Pons (tissue), 1 donor: ENCODE measurements around the gene CXorf66.
"Not testable (repeated sequence)": the region's sequence is repeated elsewhere in the genome, so short reads cannot be mapped to it uniquely, and the experiment has no call there.

Experiments
- DNase-seq: peaks from one replicate; pipeline ENCODE4 v3.0.0-alpha.2; 2016; ENCODE audit warnings: low spot score

CXorf66 gene, protein sequence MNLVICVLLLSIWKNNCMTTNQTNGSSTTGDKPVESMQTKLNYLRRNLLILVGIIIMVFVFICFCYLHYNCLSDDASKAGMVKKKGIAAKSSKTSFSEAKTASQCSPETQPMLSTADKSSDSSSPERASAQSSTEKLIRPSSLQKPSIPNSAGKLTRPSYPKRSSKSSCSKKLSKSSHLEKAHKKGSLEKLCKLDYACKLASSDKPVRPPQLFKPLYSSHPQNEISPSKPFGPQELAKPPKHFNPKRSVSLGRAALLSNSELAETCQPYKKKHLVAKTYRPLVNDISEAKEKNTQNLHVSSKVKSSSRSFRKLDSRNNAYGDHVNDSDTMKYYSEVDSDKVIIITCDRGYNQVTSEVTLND

DNA sequence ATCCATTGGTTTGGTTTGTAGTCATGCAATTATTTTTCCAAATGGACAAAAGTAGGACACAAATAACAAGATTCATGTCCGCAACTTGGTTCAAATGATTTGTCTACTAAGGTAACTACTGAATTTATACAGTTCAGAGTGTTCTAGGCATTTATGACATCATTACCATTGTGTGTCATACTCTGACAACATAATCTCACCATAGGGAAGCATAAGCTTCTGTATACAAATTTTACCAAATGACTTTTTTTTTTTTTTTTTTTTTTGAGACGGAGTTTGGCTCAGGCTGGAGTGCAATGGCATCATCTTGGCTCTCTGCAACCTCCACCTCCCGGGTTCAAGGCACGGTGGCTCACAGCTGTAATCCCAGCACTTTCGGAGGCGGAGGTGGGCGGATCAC is at the start of gene CXorf66:
CXorf66 (minus strand) TSS at position 101 of the 400 bp plus-strand sequence; CDS start at position 76, 25 bp downstream.
- no peak for DNase-seq

DNA sequence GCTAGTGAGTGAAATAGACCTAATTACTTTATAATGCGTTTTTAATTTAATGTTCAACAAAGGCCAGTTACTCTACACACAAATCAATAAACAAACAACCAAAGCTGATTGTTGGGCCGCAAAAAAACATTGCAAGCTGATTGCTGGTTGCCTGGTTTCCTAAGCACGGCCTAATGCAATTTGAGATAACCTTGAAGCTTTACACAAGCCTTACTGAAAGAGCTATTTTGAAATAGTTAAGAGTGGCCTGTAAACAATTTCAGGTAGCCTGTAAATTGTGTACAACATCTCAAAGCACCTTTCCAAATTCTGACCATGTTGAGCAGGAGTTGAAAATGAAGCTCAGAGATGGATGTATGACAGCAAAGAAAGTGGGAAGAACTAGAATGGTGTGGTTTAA is 17.5 kb upstream of the CXorf66 start:
- no peak for DNase-seq

DNA sequence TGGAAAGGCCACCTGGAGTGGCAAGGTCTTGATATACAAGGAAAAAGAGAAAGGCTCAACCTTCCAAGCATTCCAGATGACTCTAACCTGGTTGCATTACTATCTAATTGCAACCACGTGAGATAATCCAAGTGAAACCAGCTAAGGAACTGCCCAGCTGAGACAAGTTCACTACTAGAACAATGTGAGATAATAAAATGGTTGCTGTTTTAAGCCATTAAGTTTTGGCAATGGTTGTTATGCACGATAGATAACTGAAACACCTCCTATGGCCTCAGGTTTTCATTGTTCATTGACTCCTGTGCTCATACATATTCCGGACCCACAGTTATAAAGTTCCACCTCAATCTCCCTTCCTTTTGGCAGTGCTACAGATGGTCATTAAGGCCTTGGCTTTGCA is 9.2 kb upstream of the CXorf66 start:
- no peak for DNase-seq

DNA sequence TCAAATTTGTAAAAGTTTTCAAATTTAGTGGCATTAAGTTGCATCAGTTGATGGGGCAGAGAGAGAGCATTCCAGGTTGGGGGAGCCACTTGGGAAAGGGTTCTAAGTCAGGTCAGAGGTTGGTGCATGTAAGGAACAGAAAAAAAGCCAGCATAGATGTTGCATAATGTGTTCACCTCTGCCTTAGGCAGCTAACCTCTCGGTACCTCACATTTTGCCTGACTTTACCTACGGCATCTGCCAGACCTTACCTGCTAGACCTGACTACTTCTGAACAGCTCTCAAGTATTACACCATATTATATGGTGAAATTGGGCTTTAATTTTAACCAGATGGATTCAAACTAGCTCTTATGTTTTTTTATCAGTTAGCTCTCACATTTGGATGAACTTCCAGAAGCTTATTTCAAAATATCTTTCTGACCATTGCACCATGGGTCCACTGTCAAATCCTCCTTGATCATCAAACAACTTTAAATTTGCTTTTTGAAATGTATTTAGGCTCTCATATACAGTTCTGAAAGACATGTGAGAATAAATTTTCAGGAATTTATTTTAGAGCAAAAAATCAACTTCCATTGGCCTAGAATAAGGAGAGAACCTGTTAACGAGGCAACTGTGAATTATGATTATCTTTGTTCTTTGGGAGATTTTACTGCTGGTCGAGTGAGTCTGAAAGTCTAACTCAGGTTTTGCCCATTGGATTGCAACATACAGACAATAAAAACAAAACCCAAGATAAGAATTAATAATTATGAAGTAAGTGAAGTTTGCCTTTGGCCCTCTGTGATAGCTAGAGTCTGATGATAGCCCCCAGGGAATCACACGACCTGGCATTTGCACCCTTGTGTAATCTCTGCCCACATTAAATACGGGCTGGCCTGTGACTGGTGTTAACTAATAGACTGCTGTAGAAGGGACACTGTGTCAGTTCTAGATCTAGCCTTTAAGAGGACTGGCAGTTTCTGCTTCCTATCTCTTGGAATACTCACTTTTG is 7.6 kb upstream of the CXorf66 start:
- no peak for DNase-seq

DNA sequence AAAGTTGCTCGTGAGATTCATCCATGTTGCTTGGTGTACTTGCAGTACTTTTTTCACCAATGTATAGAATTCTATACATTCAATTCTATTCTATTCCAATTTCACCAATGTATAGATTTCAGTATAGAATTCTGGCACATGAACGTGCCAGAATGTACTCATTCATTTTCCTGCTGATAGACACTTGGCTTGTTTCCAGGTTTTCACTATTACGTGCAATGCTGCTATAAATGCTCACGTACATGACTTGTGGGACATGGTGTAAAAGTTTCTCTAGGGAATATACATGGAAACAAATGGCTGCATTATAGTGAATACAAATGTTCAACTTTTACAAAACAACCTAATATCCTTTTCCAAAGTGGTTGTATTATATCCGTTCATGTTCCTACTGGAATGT is 6.8 kb upstream of the CXorf66 start:
- no peak for DNase-seq

DNA sequence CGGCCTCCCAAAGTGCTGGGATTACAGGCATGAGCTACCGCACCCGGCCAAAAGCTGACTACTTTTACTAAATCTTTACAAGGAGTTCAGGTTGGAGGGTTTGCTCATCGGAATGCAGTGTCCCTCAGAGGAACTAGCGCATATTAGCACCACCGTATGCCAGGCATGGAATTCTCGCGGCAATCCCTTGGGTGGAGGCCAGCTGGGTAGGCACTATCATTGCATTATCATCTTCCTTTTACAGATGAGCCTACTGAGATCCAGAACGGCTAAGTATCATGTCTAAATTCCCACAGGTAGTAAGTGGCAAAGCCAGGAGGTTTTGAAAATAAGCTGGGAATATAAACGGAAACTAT is 6.1 kb upstream of the CXorf66 start:
- no peak for DNase-seq

DNA sequence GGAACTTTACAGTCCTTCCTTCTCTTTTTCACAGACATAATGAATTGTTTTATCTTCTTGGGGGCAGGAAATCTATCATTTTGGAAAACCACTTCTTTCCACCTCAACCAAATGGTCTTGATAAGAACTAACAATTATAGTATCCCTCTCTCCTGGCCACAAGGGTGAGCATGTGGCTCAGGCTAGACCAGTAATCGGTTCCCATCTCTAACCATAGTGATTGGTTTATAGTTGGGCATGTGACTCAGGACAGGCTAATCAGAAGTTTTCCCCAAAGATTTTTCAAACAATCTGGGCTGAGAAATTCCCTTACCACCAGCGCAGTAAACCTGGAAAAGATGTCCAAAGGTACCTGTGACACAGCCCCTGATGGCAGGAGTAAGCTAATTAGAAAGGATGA is 4.0 kb upstream of the CXorf66 start:
- no peak for DNase-seq

DNA sequence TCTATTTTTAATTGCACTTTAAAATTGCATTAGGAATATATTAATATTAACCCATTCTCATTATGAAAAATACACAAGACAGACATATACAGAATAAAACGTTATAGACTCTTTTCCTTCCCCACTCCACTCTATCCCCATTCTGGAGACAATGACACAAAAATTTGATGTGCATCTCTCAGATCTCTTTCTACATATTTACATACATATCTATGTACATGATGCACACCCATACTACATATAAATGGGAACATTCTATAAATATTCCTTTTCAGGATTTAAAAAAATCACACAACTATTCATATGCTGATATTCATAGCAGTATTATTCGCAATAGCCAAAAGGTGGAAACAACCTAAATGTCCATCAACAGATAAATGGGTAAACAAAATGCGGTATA is 2.4 kb upstream of the CXorf66 start:
- DNase-seq, result no peak

DNA sequence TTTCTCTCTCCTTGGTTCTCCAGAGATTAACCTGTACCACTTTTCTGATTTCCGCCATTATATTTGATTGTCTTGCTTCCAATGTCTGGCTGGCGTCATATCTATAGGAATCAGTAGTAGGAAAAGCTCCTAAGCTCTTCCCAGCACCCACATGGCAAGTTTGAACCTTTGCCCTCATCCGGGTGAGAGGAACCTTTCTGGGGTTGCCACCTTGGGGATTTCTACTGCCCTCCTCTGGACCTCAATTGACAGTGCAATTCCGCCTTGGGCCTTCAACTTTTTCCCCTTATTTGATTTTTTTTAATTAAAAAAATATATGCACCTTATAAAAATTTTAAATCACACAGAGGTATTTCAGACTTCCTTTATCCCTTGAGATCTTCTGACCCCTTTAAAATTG is 2.0 kb upstream of the CXorf66 start:
- DNase-seq, result no peak

DNA sequence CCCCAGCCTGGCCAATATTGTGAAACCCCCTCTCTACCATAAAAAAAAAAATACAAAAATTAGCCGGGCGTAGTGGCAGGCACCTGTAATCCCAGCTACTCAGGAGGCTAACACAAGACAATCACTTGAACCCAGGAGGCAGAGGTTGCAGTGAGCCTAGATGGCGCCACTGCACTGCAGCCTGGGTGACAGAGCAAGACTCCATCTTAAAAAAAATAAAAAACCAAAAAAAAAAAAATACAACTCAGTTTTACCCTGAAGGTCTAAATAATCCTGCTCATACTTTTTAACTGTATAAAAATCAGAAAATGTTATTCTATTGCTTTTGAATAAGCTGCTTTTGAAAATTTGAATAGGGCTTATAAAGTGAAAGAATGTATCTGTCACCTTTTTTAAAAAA is 838 bp upstream of the CXorf66 start:
- DNase-seq, result not testable (repeated sequence)

DNA sequence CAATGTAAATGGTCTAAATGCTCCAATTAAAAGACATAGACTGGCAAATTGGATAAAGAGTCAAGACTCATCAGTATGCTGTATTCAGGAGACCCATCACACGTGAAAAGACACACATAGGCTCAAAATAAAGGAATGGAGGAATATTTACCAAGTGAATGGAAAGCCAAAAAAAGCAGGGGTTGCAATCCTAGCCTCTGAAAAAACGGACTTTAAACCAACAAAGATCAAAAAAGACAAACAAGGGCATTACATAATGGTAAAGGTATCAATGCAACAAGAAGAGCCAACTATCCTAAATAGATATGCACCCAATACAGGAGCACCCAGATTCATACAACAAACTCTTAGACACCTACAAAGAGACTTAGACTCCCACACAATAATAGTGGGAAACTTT is 4.2 kb downstream of the CXorf66 start:
- not testable (repeated sequence) for DNase-seq

DNA sequence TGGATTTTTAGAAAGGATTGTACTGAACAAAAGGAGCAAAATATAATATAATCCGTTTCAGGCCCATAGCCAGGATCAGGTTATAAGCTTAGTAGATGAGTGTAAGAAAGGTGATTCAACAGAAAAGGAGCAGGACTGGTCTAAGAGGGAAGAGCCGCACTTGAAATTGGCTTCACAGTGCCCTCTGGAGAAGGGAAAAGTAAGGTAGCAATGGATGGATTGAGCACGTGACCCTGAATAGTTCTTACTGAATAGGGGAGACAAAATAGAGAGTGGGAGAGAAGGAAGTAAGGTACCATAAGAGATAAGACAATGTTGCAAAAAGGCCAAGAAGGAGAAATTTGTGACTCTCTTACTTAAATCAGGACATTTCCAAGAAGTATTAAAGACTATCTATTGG is 15.6 kb downstream of the CXorf66 start:
- no peak for DNase-seq

DNA sequence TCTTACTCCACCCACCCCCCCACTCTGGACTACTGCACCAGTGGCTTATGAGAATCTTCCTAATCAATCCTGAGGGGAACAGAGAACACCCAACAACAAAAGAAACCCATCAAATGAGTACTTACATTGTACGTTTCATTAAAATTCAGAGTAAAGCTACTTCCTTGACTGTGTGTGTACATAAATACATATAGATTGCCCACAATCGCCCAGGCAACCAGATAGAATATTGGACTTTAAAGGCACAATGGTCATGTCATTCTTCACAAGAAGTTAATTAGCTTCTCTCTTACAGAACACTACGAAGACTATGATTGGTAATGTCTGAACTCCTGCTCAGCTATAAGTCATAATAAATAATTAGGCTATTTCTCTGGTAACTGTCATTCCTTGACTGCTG is 20.2 kb downstream of the CXorf66 start:
- DNase-seq, result no peak

DNA sequence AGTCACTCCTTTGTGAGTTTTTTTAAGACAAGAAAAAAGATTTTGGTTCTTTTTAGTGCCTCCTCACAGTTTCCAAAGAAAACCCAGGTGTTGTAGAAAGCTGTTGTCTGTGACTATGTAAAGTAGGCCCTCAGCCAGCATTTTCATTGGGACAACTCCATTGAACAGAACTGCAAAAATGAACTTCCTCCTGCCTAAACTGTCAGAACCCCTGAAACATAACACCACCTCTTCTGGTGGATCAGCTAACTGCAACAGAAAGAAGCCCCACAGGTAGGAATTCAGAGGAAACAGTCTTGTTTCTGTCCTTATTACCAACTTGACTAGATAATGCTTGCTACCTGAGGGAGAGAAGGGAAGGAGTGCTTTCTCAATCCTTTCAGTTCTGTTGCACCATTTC is 29.1 kb downstream of the CXorf66 start:
- no peak for DNase-seq

DNA sequence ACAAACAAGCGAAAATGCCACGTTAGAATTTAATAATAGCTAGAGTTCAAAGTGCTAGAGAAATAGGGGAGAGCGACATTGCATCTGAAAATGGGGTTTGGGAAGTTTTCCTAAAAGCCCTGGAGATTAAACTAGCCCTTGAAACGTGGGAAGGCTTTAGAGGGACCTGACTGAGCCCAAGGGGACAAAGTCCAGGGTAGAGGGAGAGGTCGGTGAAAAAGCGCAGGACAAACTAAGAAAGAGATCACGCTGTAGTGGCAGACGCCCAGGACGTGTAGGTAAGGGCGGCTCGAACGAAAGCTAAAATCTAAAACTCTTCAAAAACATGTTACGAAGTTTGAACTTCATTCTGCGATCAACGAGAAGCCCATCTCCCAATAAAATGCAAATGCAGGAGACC is 31.4 kb downstream of the CXorf66 start:
- no peak for DNase-seq

DNA sequence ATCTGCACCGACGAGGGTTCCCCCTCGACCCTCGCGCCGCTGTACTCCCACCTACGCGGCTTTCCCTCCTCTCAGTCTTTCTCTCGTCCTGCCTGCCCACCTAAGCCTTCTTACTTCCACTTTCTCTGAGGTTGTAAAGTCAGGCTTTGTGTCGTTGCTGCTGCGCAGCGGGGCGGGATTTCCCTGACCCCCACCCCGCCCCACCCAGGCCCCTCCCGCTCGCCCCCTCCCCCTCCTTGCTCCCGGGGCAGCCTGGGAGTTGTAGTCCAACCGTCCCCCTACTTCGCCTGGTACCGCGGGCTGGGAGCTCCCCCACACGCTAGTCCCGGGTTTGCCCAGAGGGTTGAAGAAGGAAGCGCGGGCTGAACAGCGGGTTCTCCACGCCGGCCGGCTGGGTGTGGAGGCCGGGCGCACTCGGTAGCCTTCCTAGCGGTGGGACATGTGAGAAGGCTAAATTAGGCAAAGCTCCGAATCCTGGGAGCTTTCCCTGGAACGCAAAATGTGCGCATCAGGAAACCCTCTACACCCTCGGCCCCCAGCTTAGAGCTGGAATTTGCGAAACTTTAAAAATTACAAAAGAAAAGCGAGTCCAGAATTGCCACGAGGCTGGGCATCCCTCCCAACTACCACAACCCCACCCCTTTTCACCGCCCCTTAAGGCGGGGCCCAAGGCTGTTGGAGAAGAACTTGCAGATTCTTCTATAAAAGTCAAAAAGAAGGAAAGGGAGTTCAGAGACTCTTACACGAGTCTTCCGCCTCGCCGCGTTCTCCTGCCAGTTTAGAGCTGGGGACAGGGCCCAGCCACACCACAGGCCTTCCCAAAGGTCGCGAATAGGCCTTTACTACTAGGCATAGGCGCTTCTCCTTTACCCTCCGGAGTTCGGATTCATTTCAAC is 32.2 kb downstream of the CXorf66 start, which contains the start of gene ATP11C:
ATP11C (minus strand) TSS at position 153 of the 896 bp plus-strand sequence. CDS start 1,011 bp downstream, outside the sequence.
- peak; percentile 77 for DNase-seq

DNA sequence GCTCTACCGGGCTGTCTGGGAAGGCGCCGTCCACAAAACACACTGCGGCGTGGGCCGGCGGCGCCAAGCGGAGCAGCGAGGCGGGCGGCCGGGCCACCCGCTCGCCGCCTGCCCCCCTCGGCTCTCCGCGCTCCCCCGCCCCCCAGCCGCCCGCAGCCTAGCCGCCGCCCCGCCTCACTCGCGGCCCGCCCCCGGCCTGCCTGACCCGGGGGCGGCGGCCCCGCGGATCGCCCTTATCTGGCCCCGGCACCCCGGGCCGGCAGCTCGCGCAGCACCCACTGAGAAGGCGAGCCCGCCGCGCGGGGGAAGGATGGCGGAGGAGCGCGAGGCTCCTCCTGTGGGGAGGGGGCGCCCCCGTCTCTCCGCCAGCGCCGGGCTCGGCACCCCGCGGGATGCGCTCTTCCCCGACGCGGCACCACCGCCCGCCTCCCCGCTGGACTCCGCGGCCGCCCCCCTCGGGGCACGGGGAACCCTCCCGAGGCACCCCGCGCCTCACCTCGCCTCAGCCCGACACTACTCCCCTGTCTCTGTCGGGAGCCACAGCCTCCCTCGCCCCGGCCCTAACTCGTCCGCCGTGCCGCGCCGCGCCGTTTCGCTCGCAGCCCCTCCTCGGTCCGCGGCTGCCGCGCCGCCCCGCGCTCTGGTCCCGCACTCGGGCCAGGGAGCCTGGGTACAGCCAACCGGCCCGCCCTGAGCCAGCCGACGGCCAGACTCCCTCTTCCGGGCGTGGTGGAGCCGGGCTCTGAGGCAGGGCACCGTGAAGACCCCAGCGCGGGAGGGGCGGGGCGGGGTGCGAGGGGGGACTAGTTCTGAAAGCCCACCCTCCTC is 33.0 kb downstream of the CXorf66 start:
- no peak for DNase-seq

DNA sequence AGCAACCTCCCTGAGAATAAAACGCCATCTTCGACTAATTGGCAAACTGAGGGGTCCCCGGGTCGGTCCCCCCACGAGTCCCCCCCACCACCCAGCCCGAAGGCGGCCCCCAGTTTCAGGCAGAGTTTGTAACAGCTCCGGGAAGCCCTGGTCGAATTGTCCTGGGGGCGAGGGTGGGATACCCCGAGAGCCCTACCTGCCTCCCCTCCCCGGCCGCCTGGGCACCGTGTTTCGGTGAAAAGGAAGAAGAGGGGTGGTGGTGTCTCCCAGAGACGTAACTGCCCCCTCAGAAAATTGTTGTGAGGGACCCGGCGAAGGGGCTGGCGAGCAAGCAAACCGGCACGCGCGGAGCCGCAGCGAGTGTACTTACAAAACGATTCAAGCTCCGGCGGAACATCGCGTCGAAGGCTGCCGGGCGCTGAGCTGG is 33.7 kb downstream of the CXorf66 start:
- DNase-seq, result no peak

DNA sequence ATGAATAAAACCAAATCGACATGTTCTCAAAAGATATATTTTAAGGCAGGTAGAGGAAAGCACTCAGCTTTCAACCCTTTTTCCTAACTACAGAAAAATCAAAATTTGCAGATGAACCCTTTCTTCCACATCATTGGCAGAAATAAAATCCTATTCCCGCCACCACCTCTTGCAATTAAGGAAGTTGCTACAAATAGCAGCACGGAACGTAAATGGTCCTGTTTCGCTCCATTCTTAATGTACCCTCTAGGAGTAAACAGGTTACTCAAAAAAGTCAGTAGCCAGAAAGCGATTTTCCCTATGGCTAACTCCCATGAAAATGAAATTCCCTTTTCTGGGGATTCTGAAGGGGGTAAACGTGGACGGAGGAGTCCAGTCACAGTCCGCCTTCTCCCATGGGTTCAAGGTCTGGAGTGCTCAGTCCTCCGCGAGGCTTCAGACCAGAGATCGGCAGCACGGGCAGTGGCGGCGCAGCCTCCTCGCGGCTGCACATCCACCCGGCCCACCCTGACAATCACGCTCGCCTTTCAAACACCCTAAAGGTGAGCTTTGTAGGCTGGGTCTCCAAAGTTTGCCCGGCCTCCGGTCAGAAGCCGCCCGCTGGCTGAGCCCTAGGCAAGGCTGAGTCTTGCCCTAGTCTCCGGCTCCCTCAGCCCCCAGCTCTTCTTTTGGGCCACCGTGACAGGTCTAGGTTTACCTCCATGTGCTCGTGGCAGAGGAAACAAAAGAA is 34.2 kb downstream of the CXorf66 start:
- DNase-seq, result peak; percentile 1

DNA sequence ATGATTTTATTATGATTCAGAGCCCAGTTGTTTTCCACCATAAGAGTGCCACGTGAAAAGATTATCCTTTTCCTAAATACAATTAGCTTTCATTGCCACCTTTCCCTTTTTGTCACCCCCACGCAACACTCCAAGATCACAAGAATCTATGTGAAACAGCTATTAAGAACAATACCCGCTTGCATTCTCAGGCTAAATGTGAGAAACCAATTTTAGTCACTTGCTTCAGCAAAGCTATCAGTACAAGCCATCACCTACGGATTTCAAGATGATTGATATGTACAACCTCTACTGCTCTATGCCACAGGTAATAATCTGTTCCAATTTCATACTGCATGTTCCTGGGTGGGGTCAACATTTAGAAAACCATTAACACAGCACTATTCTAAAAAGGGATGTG is 34.9 kb downstream of the CXorf66 start:
- DNase-seq, result no peak
